HG03139 (cell line): Measurements from ENCODE around the gene ZNRD2.

Source experiments
- ATAC-seq: cut with Tn5 transposase; IDR thresholded peaks from one replicate; pipeline ENCODE4 v1.9.1; 2021; ENCODE audit not compliant: unreplicated experiment

ZNRD2 gene

GRCh38 chr11:65607614-65608426, 37.5 kb downstream of the ZNRD2 start:
- ATAC-seq, result no peak

- no peak for ATAC-seq
These were observed 39.0 kb downstream of the ZNRD2 start for GRCh38 chr11:65609229-65609628.

GRCh38 chr11:65609665-65610064, 39.4 kb downstream of the ZNRD2 start:
- ATAC-seq, result no peak

GRCh38 chr11:65610404-65610803, 40.1 kb downstream of the ZNRD2 start:
- ATAC-seq, result no peak

GRCh38 chr11:65611028-65611757, 40.9 kb downstream of the ZNRD2 start:
- no peak for ATAC-seq

GRCh38 chr11:65611758-65612603, 41.7 kb downstream of the ZNRD2 start:
- no peak for ATAC-seq

GRCh38 chr11:65612691-65613090, 42.4 kb downstream of the ZNRD2 start:
- no peak for ATAC-seq

- ATAC-seq, result no peak
These were observed 43.0 kb downstream of the ZNRD2 start for GRCh38 chr11:65613091-65613928.

GRCh38 chr11:65615229-65615949, 45.1 kb downstream of the ZNRD2 start, which contains the start of gene PCNX3:
Gene PCNX3 (plus strand): TSS chr11:65615776. CDS start chr11:65616312, 536 bp downstream.
- ATAC-seq, result peak; percentile 73

GRCh38 chr11:65615950-65616574, 45.8 kb downstream of the ZNRD2 start:
- ATAC-seq, result peak; percentile 3

- no peak for ATAC-seq
These were observed 46.3 kb downstream of the ZNRD2 start for GRCh38 chr11:65616575-65617001.

GRCh38 chr11:65617136-65617850, 47.0 kb downstream of the ZNRD2 start:
- no peak for ATAC-seq

GRCh38 chr11:65617990-65618751, 47.9 kb downstream of the ZNRD2 start:
- ATAC-seq, result no peak

- no peak for ATAC-seq
These were observed 48.5 kb downstream of the ZNRD2 start for GRCh38 chr11:65618763-65619162.

- no peak for ATAC-seq
These were observed 49.1 kb downstream of the ZNRD2 start for GRCh38 chr11:65619281-65619928.

- ATAC-seq, result no peak
These were observed 50.4 kb downstream of the ZNRD2 start for GRCh38 chr11:65620666-65621065.

GRCh38 chr11:65621460-65621859, 51.2 kb downstream of the ZNRD2 start:
- no peak for ATAC-seq
